ENCODE results near the gene ARHGAP22.

Gene ARHGAP22

GRCh38 chr10:48412081-48412480, 192.8 kb downstream of the ARHGAP22 start:
- no peak for DNase-seq

- DNase-seq = no peak
Measured at GRCh38 chr10:48411510-48411909, 193.4 kb downstream of the ARHGAP22 start.

GRCh38 chr10:48410503-48410902, 194.4 kb downstream of the ARHGAP22 start:
- DNase-seq = no peak

- no peak for DNase-seq
Measured at GRCh38 chr10:48406658-48407057, 198.2 kb downstream of the ARHGAP22 start.

GRCh38 chr10:48406204-48406603, 198.7 kb downstream of the ARHGAP22 start:
- DNase-seq = no peak

GRCh38 chr10:48404646-48405045, 200.2 kb downstream of the ARHGAP22 start:
- no peak for DNase-seq

GRCh38 chr10:48400850-48401220, 204.0 kb downstream of the ARHGAP22 start:
- DNase-seq = no peak

GRCh38 chr10:48400129-48400849, 204.6 kb downstream of the ARHGAP22 start:
- no peak for DNase-seq

- no peak for DNase-seq
Measured at GRCh38 chr10:48399551-48399950, 205.3 kb downstream of the ARHGAP22 start.

GRCh38 chr10:48399056-48399541, 205.8 kb downstream of the ARHGAP22 start:
- DNase-seq = no peak

- DNase-seq = no peak
Measured at GRCh38 chr10:48398261-48398660, 206.6 kb downstream of the ARHGAP22 start.
